Endothelial cell of umbilical vein (primary cell): ENCODE measurements around the gene HADH.
"Not testable (repeated sequence)": the region's sequence is repeated elsewhere in the genome, so short reads cannot be mapped to it uniquely, and the experiment has no call there.

Experiments used
- EZH2 ChIP-seq: IDR thresholded peaks from 2 replicates; pipeline ENCODE4 v1.6.1; 2012; ENCODE audit warnings: borderline replicate concordance, low read depth, mild to moderate bottlenecking, moderate library complexity, low read length, inconsistent platforms; ENCODE audit not compliant: severe bottlenecking
- FOS ChIP-seq: IDR thresholded peaks from 2 replicates; pipeline ENCODE4 v1.6.1; 2011; ENCODE audit warnings: mild to moderate bottlenecking, low read length, moderate library complexity, borderline replicate concordance; ENCODE audit not compliant: insufficient read depth
- GATA2 ChIP-seq: IDR thresholded peaks from 2 replicates; pipeline ENCODE4 v1.7.0; 2011; ENCODE audit warnings: low read depth, mild to moderate bottlenecking, moderate library complexity, mixed read lengths, low read length; ENCODE audit not compliant: insufficient read length, insufficient read depth
- JUN ChIP-seq: IDR thresholded peaks from 2 replicates; pipeline ENCODE4 v1.6.1; 2011; ENCODE audit warnings: borderline replicate concordance, low read depth; ENCODE audit not compliant: insufficient read length, insufficient read depth
- MYC ChIP-seq: IDR thresholded peaks from one replicate; pipeline ENCODE4 v1.6.1; 2011; ENCODE audit warnings: mild to moderate bottlenecking, low read depth, low read length
- POLR2A ChIP-seq: IDR thresholded peaks from 2 replicates; pipeline ENCODE4 v1.6.1; 2012; ENCODE audit warnings: low read depth, mild to moderate bottlenecking, control low read depth, low read length
- POLR2AphosphoS5 ChIP-seq: IDR thresholded peaks from 2 replicates; pipeline ENCODE4 v1.6.1; 2012; ENCODE audit warnings: low read depth, mild to moderate bottlenecking, control low read depth, low read length, moderate library complexity; ENCODE audit not compliant: insufficient read depth
- TF ChIP-seq, protein P1 (sequence below), 2 donors: IDR thresholded peaks; 1 replicate in 1 of 2; 2 replicates in 1 of 2; pipeline ENCODE4 v1.5.1; 2011; ENCODE audit warnings: low read length in 2 of 2, mild to moderate bottlenecking in 2 of 2, moderate library complexity in 2 of 2, control low read depth in 1 of 2, inconsistent platforms in 1 of 2, low read depth in 1 of 2; ENCODE audit not compliant: insufficient read depth in 1 of 2; ENCODE audit errors: extremely low read depth in 1 of 2
- TF ChIP-seq, protein P2 (sequence below): IDR thresholded peaks from 2 replicates; pipeline ENCODE4 v1.6.1; 2011; ENCODE audit not compliant: insufficient read depth, insufficient read length

DNA sequence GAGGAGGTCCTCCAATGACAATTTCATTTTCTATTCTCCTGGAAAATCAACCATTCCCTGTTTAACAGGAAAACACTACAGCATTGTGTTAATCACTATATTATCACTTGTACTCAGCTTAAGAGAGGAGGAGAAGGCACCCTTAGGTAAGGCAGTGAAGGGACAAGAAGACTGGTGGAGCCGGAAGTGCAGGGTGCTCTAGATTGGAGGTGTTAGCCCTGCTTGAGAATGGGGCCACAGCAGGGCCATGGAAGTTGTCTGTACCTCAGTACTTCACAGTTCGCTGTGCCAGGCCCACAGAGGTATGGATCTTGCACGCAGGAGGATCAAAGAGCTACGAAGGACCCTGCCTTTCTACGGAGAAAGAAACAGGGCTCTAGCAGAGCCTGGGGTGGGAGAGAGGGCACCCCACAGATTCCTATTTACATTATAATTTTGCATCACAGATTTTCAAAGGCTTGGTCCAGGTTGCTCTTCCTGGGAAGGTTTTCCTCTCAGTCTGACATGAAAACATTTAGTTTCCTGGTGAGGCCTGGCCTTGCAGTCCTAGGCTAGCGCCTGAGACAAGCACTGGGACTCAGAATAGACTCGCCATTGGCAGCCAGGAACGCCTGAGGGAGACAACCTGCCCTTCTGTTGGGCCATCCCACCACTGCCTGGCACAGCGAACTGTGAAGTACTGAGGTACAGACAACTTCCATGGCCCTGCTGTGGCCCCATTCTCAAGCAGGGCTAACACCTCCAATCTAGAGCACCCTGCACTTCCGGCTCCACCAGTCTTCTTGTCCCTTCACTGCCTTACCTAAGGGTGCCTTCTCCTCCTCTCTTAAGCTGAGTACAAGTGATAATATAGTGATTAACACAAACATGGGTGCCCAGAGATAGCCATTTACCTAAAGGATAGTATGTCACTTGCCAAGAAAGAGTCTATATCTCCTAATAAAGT, 60.8 kb downstream of the HADH start:
- not testable (repeated sequence) for TF ChIP-seq EZH2, POLR2AphosphoS5, FOS, POLR2A, JUN, GATA2, MYC
- TF ChIP-seq, protein P1, sequence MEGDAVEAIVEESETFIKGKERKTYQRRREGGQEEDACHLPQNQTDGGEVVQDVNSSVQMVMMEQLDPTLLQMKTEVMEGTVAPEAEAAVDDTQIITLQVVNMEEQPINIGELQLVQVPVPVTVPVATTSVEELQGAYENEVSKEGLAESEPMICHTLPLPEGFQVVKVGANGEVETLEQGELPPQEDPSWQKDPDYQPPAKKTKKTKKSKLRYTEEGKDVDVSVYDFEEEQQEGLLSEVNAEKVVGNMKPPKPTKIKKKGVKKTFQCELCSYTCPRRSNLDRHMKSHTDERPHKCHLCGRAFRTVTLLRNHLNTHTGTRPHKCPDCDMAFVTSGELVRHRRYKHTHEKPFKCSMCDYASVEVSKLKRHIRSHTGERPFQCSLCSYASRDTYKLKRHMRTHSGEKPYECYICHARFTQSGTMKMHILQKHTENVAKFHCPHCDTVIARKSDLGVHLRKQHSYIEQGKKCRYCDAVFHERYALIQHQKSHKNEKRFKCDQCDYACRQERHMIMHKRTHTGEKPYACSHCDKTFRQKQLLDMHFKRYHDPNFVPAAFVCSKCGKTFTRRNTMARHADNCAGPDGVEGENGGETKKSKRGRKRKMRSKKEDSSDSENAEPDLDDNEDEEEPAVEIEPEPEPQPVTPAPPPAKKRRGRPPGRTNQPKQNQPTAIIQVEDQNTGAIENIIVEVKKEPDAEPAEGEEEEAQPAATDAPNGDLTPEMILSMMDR (IDR thresholded peaks at IDR 0.05; ENCODE audit: extremely low read depth in 1 of 2, insufficient read depth in 1 of 2, low read depth in 1 of 2, low read length in 2 of 2): not testable (repeated sequence)
- TF ChIP-seq, protein P2, sequence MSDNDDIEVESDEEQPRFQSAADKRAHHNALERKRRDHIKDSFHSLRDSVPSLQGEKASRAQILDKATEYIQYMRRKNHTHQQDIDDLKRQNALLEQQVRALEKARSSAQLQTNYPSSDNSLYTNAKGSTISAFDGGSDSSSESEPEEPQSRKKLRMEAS: not testable (repeated sequence)
